Upper lobe of right lung (tissue), 1 donor: ENCODE data around the gene PPP6R2. TPM values are rescaled to one million over a fixed set of nuclear protein-coding genes. Genes with fewer than 3 reads are reported as not detected.
A peak's percentile ranks its signal among the peaks of the same experiment; 100 is the strongest.

Experiments
- ATAC-seq: fragments of 200-7000 bp; cut with Tn5 transposase; one replicate; pipeline ENCODE4 v1.9.1; 2020; ENCODE audit warnings: mild to moderate bottlenecking, moderate library complexity
- DNase-seq: peaks from one replicate; pipeline ENCODE4 v3.0.0-alpha.2; 2020
- H3K27ac ChIP-seq: fragments of 200-600 bp; one replicate; pipeline ENCODE4 v1.8.0; 2022
- H3K27me3 ChIP-seq: fragments of 200-600 bp; one replicate; pipeline ENCODE4 v1.8.0; 2022; ENCODE audit warnings: mild to moderate bottlenecking
- H3K36me3 ChIP-seq: fragments of 200-600 bp; one replicate; pipeline ENCODE4 v1.8.0; 2022
- H3K4me1 ChIP-seq: fragments of 200-600 bp; one replicate; pipeline ENCODE4 v1.8.0; 2022
- H3K4me3 ChIP-seq: fragments of 200-600 bp; one replicate; pipeline ENCODE4 v1.8.0; 2022; ENCODE audit warnings: mild to moderate bottlenecking
- H3K9me3 ChIP-seq: fragments of 200-600 bp; one replicate; pipeline ENCODE4 v1.8.0; 2022
- intact Hi-C: fragments of 100-400 bp; cut with DNase I; formaldehyde crosslinking; loops from one replicate; pipeline ENCODE4 v1.11.0; 2022
- total RNA-seq: library from RNA; stranded (reverse); fragmentation: NEBNext Ultra II Directional; extraction: Animal tissue kit (Norgen Biotek cat#: 25700); gene quantifications from one replicate; pipeline ENCODE4 v1.2.1, GENCODE V29; 2021
- TF ChIP-seq, protein P1 (sequence below): fragments of 200-600 bp; IDR thresholded peaks from one replicate; pipeline ENCODE4 v1.8.0; 2022; ENCODE audit warnings: antibody characterized with exemption
- donor health status: DM: no; HTN: yes; CAD: no; lungs with severe emphysema.

Gene PPP6R2
- total RNA-seq, 1 donor from 2014 or later, result 54.0 TPM

DNA sequence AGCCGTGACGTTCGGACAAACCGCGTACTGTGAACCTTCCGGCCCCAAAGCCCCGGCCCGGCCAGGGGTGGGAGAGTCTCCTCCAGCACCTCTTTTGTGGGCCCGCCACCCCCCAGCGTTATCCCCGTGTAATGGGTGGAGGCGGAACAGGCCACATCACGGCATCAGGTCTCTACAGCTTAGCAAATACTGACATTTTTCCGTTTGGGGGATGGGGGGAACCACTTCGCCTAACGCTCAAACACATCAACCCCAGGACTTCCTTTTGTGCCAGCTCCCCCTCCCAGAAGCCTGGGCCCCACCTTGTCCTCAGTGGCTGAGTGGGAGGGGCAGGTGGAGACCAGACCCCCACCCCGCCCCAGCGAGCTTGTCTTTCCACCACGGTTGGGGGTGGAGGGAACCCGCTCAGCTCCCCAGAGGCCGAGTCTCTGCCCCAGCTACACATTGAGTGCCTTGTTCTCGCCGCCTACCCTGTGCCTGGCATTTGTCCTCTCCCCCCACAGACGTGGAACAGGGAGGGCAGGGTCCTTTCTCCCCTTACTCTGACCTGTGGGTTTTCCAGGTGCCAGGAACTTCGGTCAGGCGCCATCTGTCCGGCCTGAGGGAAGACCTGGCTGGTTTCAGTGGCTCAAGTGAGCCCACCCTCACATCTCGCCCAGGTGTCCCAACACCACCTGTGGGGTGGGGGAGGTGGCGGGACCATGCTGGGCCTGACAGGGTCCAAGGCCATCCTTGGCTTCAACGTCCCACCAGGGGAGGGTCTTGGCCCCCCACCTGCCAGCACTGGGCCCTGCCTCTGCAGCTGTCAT, 102.1 kb downstream of the PPP6R2 start:
- Histone ChIP-seq H3K4me1 (peaks cover 18% of the 10 kb centered on the region), H3K27me3 (no peaks in the 10 kb centered on the region), H3K27ac (peak overlapping the region; percentile 60), H3K9me3 (no peaks in the 10 kb centered on the region), H3K36me3 (peaks cover 69% of the 10 kb centered on the region), H3K4me3 (no peak overlapping the region)
- DNase-seq (no peak), ATAC-seq (peak; percentile 54)
- intact Hi-C loops, result no loop called here
- TF ChIP-seq, protein P1, sequence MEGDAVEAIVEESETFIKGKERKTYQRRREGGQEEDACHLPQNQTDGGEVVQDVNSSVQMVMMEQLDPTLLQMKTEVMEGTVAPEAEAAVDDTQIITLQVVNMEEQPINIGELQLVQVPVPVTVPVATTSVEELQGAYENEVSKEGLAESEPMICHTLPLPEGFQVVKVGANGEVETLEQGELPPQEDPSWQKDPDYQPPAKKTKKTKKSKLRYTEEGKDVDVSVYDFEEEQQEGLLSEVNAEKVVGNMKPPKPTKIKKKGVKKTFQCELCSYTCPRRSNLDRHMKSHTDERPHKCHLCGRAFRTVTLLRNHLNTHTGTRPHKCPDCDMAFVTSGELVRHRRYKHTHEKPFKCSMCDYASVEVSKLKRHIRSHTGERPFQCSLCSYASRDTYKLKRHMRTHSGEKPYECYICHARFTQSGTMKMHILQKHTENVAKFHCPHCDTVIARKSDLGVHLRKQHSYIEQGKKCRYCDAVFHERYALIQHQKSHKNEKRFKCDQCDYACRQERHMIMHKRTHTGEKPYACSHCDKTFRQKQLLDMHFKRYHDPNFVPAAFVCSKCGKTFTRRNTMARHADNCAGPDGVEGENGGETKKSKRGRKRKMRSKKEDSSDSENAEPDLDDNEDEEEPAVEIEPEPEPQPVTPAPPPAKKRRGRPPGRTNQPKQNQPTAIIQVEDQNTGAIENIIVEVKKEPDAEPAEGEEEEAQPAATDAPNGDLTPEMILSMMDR, result no peak

DNA sequence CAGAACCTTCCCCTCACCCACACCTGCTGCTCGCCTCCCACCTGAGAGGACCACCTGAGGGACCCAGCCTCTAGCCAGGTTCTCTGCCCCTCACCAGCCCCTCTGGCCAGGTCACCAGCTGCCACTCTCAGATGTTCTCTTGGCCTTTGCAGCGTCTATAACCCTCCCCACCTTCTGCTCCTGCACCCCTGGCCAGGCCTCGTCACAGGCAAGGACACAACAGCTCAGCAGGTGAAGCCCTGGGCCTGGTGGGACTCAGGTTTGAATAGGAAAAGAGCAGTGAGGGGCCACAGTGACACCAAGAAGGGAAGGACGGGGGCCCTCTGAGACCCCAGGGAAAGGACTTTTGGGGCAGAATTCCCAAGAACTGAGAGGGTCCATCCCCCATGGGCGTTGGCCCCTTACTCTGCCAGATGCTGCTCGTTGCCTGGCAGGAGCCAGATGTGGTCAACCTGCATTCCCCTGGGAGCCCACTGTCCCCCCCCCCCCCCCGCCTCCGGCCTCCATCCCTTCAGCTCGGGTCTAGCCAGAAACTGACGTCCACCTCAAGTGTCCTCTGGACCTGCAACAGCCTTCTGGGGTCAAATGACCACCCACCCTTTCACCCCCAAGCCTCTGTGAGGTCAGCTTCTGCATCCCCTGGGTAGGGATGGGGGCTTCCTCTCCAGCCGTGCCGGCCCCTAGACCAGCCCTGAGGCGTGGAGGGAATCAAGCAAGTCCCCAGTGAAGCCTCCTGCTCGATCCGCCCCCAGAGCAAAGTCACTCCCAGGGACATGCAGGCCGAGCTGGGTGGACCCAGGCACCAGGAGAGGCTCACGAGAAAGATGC, 103.0 kb downstream of the PPP6R2 start:
- intact Hi-C loops, result no loop called here
- H3K9me3 ChIP-seq, result no peaks in the 10 kb centered on the region
- H3K4me1 ChIP-seq, result peaks cover 18% of the 10 kb centered on the region
- H3K4me3 ChIP-seq, result no peak overlapping the region
- peaks cover 69% of the 10 kb centered on the region for H3K36me3 ChIP-seq
- no peak for ATAC-seq
- H3K27ac ChIP-seq, result peak overlapping the region; percentile 60
- TF ChIP-seq, protein P1, result no peak
- no peaks in the 10 kb centered on the region for H3K27me3 ChIP-seq
- no peak for DNase-seq

DNA sequence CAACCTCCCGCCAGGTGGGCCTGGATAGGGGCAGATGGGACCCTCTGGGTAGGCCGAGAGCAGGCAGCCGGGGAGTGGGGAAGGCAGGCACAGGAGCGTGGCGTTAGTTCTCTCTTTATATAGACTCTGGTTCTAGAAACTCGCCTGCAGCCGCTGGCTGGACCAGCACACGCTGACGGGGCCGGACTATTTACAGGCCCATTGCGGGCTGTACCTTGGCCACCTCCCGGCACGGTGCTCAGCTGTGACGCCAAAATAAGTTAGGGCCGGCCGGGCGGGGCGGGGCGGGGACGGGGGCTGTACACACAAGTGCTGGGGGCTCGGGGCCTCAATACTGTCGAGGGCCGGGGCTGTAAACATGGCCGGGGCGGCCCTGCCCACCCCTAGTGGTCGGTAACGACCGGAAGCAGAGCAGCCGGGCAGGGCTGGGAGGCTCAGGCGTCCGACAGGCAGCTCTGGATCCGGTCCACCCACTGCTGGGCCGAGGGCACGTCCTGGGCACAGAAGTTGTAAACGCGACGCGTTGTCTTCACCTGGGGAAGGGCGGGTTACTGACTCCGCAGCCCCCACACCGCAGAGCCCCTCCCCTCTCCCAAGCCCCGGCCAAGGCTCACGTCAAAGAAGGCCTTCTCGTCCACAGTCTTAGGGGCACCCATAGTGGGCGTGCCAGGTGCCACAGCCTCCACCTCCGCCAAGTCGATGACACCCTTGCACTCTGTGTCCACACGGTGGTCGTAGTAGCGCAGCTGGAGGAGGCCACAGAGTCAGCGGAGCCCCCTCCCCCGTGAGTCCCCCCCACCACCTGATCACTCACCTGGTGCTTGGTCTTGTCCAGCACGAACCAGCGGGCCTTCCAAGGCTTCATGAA, 103.8 kb downstream of the PPP6R2 start:
- H3K36me3 ChIP-seq, result peaks cover 61% of the 10 kb centered on the region
- no peak for ATAC-seq
- H3K27ac ChIP-seq, result no peak overlapping the region
- no peak for DNase-seq
- no peak overlapping the region for H3K4me3 ChIP-seq
- peaks cover 18% of the 10 kb centered on the region for H3K4me1 ChIP-seq
- intact Hi-C loops, result no loop called here
- no peaks in the 10 kb centered on the region for H3K9me3 ChIP-seq
- H3K27me3 ChIP-seq, result no peaks in the 10 kb centered on the region
- TF ChIP-seq, protein P1, result no peak

DNA sequence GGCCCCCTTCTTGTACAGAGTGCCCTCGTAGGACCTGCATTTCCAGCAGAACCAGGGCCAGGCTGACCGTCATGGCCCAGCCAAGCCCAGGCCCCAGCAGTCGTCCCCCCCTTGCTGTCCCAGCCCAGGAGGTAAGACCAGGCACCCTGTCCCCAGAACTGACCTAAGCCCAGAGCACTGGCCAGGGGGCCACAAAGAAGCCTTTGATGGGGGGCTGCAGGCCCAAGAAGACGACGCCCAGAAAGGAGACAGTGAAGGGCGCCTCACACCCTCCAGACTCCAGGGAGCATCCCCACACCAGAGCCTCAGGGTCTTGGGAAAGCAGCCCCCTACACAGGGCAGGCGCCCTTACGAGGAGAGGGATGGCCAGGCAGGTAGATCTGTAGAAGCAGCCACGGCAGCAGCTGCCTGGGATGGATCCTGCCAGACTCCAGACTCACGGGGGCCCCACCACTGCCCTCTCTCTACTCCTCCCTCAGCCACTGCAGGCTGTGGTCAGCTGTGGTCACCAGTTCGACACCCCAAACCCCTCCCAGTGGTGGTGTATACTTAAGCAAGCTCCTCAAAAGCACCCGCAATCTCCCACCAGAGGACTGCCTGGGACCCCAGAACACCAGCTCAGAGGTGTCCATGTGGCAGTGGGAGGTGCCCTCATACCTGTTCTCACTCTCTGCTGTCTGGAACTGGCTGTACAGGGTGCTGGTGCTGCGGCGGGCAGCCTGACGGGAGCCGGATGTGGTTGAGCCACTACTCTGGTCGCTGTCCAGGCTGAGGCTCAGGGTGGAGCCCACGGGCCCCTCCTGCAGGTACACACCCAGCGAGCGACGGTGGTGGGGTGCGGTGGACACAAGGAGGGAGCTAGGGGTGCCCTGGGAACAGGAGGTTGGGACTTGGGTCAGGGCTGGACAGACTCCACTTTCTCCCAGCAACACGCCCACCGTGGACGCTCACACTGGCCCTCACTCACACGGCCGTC, 104.7 kb downstream of the PPP6R2 start:
- Histone ChIP-seq H3K27me3 (no peaks in the 10 kb centered on the region), H3K4me3 (no peak overlapping the region), H3K27ac (no peak overlapping the region), H3K36me3 (peaks cover 60% of the 10 kb centered on the region), H3K9me3 (no peaks in the 10 kb centered on the region), H3K4me1 (peaks cover 18% of the 10 kb centered on the region)
- intact Hi-C loops, result no loop called here
- ATAC-seq, result peak; percentile 2
- TF ChIP-seq, protein P1, result no peak
- no peak for DNase-seq
